ENCODE measurements around the gene SLC1A1. TPM values are rescaled to one million over a fixed set of nuclear protein-coding genes. Genes with fewer than 3 reads are reported as not detected.
"Not testable (repeated sequence)": the region's sequence is repeated elsewhere in the genome, so short reads cannot be mapped to it uniquely, and the experiment has no call there.

Gene SLC1A1
- total RNA-seq, 1 donor from 2014 or later, result not detected

DNA sequence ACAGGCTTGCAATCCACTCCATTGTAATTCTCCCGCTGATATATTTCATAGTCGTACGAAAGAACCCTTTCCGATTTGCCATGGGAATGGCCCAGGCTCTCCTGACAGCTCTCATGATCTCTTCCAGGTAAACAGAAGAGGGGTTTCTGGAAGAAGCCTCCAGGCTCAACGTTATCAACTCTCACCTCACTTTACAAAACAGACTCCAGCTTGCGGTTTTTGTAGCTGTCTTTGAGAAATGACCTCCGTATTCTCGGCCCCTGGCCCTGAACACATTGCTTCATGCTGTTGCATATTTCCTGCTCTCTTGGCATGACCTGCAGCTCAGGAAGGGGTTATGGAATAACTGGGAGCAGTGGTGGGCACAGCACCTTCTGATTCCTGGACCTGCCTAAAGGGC is 85.7 kb downstream of the SLC1A1 start:
- intact Hi-C loops (cut with micrococcal nuclease), result loop anchor here (10.0 kb wide), 1 partner anchor 59 kb away; no protein-coding TSS in a partner anchor

DNA sequence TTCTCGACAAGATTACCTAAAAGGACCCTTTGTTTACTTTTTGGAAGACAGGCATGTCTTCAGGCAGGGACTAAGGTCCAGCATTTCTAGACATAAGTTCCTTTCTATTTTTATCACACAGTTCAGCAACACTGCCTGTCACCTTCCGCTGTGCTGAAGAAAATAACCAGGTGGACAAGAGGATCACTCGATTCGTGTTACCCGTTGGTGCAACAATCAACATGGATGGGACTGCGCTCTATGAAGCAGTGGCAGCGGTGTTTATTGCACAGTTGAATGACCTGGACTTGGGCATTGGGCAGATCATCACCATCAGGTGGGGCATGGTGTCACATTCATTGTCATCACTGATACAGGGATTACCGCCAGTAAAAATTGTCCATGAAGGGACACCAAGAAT is 86.2 kb downstream of the SLC1A1 start:
- intact Hi-C loops (cut with micrococcal nuclease), result loop anchor here (10.0 kb wide), 1 partner anchor 58 kb away; no protein-coding TSS in a partner anchor

DNA sequence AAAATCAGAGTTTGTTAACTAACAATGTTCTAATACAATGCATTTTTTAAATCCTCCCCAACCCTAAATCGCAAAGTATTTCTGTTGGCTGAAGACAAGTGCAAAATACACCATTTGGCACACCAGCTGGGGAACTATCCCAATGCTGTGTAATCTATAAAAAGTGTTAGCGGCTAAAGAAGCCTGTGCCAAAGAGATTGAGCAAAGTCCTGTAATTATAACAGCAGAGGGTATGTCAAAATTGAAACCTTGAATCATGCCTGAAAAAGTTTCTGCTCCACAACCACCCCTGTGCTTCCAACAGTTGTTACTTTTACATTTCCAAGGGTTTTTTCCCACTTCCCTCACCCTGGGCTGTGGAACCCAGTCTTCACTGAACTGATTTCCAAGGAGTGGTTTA is 88.7 kb downstream of the SLC1A1 start:
- intact Hi-C loops (cut with micrococcal nuclease), result loop anchor here (10.0 kb wide), 1 partner anchor 56 kb away; no protein-coding TSS in a partner anchor

DNA sequence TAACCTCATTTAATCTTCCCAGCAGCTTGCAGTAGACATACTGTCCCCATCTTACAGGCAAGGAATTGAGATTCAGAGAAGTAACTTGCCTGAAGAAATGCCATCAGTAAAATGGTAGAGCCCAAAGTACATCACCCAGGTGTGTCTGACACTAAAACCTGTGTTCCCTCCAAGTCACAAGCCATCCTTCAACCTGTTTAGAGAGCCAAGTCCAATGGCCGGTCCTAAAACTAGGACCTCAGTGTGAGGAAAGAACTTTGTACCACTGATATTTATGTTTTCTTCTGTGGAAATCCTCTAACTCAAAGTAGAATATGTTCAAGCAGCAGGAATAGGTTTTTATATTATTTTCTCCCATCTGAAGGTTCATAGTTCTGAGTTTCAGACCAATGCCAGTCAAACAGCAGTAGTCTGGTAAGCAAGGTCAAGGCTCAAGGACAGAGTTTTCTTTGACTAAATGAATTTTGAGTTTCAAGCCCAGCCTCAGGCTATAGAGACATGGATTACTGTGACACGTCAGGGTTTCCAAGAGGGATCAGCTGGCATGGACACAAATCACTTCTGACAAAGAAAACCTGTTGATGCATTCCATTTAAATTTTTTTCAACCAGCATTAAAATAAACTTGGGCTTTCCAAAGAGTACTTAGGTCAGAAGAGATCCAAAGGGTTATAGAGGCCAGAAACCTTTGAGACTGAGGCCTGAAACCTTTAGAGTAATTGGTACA is 90.9 kb downstream of the SLC1A1 start:
- intact Hi-C loops (cut with micrococcal nuclease), result no loop called here

DNA sequence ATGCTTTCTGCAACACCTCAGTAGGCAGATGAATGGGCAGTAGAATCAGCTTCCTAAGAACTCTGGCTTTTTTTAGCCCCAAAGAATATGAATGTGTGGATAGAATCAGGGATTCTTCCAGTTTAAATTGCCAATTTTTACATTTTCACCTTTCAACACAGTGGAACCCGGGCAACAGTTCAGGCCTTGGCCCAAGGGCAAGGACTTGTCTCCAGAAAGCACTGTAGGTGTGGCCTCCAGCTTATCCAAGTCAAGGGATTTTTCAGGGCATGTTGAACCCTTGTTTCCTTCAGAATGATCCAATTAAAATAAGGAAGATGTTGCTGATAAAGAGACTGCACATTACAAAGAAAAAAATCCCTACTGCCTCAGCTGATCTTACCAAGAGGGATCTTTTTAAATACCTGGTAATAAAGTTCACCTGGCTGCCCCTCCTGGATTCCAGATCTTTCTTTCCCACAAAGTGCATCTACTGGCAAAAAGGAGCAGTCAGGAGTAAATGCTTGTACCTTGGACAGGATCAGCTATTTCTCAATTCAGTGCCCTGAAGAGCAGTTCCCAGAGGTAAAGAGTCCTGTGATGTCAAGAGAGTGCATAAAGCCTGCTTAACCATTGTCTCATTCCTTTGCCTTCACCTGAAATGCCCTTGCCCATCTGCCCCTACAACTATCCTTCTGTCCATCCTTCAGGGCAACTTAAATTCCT is 91.7 kb downstream of the SLC1A1 start:
- intact Hi-C loops (cut with micrococcal nuclease), result no loop called here

DNA sequence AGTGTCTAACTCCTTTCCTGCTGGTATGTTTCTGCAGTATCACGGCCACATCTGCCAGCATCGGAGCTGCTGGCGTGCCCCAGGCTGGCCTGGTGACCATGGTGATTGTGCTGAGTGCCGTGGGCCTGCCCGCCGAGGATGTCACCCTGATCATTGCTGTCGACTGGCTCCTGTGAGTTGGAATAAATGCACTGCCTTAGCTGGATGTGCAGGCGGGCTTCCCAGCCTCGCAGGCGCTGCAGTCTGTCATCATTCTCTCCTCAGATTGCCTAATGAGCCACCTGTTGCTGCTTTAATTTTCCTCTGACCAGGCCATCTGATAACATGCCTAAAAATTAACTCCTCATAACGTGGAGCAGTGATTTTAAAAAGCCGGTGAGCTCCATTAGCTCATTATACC is 92.7 kb downstream of the SLC1A1 start:
- intact Hi-C loops (cut with micrococcal nuclease), result no loop called here

DNA sequence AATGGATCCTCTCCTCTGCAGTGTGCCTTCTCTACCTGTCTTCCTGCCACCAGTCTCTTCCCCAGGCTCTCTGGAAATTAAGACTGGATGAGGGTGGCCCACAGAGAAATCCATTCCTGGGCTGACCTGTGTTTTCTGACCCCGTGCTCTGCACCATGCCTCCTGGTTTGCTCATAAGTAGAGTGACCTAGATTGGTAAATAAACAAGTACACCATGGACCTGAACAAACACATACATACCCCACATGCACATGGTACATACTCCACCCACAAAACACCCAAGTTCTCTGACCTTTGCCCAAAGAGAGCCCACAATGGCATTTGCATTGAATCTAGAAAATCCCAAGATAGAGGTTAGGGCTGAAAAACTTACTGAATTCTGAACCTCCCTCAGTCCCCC is 94.4 kb downstream of the SLC1A1 start:
- intact Hi-C loops (cut with micrococcal nuclease), result no loop called here

DNA sequence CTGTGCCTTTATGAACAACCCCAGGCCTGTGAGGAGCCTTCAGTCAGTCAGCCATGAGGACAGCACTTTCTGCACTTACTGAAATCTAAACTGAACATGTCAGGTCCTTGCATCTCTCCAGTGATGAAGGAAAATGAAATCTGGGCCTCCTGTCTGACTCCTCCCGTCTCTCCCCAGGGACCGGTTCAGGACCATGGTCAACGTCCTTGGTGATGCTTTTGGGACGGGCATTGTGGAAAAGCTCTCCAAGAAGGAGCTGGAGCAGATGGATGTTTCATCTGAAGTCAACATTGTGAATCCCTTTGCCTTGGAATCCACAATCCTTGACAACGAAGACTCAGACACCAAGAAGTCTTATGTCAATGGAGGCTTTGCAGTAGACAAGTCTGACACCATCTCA is 94.9 kb downstream of the SLC1A1 start:
- intact Hi-C loops (cut with micrococcal nuclease), result no loop called here

DNA sequence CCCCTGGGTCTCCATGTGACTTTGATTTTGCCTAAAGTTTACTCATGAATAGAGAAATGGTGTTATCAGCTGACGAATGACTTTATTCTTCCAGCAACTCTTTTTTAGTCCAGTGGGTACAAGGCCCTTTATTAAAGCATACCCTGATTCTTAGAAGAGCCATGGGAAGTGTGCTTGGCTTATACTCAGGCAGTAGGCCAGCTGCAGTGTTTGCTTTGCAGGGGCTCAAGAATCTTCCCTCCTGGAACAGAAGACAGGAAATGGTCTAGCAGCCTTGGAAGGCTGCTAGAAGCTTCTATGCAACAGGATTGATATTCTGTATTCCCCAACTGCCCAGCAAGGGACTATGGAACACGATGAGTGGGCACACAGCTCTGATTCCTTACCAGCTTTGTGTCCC is 98.5 kb downstream of the SLC1A1 start:
- intact Hi-C loops (cut with micrococcal nuclease), result no loop called here

DNA sequence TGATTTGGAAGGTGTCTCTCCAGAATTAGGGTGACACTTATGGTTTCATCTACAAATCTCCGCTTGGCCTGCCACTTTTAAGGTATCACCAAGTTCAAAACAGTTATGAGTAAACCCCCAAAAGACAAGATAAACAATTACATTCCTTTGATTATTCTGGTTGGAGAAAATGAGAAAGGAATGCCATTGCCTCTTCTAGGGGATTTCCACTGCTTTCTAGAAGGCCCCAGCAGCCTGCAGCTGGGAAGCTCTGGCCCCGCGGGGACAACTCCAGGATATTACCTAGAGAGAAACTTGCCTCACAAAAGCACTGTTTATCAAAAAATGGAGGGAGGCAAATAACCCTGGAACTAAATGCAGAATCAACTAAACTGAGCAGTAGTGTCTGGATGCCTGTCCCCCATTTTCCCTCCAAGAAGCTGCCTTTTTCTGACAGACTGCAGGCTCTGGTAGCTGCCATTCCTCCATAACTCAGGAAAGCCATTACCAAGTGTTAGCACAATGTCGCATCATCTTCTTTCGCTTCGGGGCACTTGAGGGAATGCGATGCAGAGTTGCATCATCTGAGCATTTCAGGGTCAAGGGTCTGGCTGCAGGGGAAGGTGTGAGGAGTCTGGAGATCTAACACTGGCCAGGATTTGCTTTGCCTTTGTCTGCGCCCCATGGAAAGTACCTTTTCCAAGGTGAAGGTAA is 100.3 kb downstream of the SLC1A1 start:
- intact Hi-C loops (cut with micrococcal nuclease), result no loop called here

DNA sequence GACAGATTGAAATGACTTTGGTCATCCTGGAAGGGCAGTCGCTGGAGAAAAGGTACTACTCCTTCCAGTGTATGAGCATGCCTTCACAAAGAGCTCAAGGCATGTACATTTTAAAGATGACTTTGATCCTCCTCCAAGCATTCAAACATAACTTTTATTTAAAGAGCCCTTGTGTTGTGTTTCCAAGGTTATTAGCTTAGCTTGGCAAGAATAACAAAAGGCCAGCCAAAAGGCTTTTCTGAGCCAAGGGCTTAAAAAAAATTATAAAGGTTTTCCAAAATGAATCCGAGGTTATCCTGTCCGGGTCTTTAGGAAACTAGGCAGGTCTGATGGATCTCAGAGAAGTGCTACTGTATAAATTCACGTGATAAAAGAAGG is 100.8 kb downstream of the SLC1A1 start:
- intact Hi-C loops (cut with micrococcal nuclease), result no loop called here

DNA sequence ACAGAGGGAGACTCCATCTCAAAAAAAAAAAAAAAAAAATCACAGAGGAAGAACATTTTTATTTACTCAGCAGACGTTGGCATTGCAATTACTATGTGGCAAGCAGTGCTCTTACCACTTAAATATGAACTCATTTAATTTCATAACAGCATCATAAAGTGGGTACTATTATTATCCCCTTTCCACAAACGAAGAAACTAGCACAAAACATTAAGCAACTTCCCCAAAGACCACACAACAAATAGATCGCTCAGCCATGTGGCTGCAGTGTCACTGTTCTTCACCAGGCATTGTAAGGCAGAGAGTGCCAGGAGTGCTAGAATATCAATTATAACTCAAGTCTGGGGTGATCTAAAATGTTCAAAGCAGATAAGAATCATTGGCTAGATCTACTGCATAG is 102.0 kb downstream of the SLC1A1 start:
- intact Hi-C loops (cut with micrococcal nuclease), result no loop called here

DNA sequence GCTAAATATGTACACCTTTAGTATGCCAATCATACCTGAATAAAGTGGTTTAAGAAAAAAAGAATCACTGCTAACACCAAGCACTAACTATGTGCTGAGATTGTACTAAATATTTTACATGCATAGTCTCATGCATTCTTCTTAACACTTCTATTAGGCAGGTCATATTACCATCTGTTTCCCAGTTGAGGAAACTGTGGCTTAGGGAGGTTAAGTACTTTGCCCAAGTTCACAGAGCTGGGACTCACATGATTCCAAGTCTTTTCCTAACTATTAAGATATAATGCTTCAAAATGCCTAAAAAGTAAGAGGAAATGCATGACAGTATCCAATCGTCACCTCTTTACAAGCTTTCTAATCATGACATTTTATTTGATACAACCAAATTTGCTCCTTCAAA is 102.6 kb downstream of the SLC1A1 start:
- intact Hi-C loops (cut with micrococcal nuclease), result no loop called here

DNA sequence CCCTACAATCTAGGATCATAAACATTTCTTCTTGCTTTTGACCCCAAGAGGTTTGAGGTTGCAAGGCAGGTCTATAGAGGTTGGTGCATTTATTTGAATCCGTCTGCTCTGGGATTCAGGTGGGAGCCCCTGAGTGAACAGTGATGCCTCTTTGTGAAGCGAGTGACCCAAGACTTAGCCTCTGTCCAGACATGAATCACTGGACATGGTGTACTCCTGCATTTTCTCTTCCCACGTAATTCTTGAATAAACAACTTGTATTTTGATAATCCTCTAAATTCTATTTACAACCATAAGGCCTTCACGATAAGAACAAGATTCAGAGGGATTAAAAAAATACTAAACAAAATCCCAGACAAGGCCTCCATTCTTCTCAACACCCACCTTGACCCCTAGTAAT is 104.3 kb downstream of the SLC1A1 start:
- intact Hi-C loops (cut with micrococcal nuclease), result no loop called here

DNA sequence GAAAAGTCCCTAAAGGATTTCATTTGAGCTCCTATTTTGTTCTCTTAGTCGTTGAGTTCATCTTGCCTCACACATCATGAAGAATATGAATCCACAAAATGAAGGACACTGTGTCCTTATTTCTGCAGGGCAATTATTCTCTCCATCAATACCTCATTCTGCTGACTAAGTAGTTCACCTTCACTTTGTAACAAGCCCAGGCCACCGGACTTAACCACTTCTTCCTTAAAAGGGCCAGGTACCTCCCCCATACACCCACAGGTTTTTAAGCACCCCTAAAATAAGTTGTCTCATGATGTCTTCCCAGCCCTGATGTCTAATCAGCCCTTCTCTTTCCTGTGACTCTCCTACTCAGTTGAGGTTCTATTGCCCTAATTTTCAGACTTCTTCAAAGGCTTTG is 104.7 kb downstream of the SLC1A1 start:
- intact Hi-C loops (cut with micrococcal nuclease), result no loop called here

DNA sequence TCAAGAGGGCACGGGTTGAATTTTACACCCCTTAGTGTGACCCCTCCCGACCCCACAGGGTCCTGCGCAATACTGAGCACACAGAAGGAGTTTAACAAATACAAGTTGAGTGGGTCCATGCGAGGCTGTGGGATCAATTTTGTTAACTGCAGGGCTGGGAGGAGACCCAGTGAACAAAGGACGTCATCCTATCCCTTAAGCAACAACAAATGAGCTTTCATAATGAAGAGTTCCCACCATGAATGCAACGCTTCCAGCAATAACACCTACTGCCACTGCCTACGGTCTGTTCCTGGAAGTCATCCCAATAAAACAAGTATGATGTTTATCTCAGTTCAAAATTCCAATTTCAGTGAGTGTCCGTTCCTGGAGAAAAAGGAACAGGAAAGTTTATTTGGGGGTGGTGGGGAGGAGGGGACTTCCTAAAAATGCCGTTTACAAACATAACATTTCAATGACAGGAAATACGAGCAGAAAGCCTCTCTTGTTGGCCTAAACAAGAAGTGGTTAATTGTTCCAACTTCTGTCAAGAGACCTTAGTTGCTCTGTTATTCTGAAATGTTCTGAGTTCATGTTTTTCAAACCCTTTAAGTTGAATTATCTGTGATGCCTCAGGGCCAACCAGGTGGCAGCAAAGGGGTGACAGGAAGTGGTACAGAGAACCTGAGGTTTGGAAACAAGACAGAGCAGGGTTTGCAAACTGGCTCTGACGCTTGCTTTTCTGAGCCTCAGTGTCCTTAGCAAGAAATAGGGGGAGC is 106.1 kb downstream of the SLC1A1 start:
- intact Hi-C loops (cut with micrococcal nuclease), result no loop called here

DNA sequence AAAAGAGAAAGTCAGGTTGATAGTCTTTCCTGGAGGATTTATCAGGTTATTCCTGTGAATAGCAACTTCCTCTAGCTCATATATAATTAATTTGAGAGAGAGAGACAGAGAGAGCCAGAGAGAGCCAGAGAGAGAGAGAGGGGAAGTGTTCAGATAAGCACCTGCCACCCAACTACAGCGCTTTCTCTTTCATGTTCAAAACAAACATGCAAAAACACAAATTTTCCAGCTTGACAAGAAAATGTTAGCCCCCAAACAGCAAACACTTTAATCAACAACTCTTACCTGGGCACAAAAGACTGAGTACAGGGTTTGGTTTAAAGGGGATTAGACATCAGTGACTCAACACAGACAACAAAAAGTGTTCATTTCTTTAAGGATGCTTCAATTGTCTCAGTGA is 110.1 kb downstream of the SLC1A1 start:
- intact Hi-C loops (cut with micrococcal nuclease), result no loop called here

DNA sequence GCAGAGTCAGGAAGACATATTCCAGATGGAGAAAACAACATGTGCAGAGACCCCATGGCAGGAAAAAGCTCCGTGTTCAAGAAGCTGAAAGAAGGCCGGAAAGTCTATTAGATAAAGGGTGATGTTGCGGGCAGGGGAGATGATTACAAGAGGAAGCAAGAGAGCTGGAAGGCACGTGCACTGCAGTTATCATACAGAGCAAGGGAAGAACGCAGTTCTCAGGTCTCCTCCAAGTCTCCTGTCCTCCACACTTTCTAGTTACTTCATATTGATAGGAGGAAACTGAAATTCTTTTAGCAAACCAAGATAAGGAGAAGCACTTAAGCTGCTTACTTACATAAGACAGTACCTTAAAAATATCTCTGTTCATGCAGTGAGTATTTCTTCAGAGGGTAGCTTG is 113.6 kb downstream of the SLC1A1 start:
- intact Hi-C loops (cut with micrococcal nuclease), result loop anchor here (2.0 kb wide), 1 partner anchor 59 kb away; the partner anchor contains the start of gene PLPP6

DNA sequence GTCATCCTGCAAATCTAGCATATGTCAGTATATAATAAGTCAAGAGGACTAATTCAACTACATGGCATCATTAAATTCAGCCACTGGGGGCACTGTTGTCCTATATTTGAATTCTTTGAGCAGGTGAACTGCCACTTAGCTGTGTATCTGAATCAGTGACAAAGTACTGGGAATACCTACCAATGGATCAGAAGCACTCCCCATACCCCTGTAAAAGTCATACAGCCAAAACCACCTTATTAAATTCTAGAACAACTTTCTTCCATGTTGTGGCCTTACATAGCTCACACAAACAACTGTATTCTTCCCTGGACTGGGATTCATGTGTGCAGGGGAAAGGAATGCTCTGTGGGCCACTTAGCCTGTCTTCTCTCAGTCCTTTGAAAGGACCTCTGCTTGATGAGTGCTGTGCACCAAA is 114.4 kb downstream of the SLC1A1 start:
- intact Hi-C loops (cut with micrococcal nuclease), result loop anchor here (2.0 kb wide), 1 partner anchor 58 kb away; the partner anchor contains the start of gene PLPP6

DNA sequence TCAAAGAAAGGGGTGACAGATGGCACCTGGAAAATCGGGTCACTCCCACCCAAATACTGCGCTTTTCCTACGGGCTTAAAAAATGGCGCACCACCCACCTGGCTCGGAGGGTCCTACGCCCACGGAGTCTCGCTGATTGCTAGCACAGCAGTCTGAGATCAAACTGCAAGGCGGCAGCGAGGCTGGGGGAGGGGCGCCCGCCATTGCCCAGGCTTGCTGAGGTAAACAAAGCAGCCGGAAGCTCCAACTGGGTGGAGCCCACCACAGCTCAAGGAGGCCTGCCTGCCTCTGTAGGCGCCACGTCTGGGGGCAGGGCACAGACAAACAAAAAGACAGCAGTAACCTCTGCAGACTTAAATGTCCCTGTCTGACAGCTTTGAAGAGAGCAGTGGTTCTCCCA is 115.8 kb downstream of the SLC1A1 start:
- intact Hi-C loops (cut with micrococcal nuclease), result not testable (repeated sequence)

DNA sequence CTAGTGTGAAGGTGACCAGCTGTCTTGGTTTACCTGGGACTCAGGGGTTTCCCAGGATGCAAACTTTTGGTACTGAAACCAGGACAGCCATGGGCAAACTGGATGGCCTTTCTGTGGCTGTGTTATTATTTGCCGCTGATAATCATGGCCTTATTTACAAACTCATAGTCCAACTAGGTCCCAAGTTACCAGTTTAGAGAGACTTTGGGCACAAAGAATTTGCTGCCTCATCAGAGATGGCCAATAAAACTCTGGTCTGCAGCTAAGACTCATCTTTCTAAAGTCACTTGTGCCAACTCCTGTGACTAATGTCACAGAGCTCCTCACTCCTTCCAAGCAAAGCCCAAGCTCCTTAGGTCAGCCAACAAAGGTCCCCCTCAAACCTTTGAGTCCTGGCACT is 124.4 kb downstream of the SLC1A1 start:
- intact Hi-C loops (cut with micrococcal nuclease), result no loop called here
